NCI-H1436 treated with DMSO at 0.1 percent for 48 hours (cell line): ENCODE measurements around the gene MYO9A.
"Not testable (repeated sequence)": the region's sequence is repeated elsewhere in the genome, so short reads cannot be mapped to it uniquely, and the experiment has no call there.

Experiments used
- DNase-seq: peaks from one replicate; lab custom pipeline; 2025; lab: John Stamatoyannopoulos, UW

MYO9A gene

DNA sequence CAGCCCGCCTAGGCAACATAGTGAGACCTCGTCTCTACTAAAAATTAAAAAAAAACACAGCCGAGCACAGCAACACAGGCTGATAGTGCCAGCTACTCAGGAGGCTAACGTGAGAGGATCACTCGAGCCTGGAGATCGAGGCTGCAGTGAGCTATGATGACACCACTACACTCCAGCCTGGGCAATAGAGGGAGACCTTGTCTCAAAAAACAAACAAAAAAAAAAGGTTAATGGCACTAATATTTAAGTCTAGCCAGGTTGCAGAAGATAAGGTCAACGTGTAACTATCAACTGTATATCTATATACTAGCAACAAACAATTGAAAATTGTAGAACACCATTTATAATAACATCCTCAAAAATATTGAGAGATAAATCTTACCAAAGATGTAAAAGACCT, 75.1 kb downstream of the MYO9A start:
- DNase-seq, result no peak

DNA sequence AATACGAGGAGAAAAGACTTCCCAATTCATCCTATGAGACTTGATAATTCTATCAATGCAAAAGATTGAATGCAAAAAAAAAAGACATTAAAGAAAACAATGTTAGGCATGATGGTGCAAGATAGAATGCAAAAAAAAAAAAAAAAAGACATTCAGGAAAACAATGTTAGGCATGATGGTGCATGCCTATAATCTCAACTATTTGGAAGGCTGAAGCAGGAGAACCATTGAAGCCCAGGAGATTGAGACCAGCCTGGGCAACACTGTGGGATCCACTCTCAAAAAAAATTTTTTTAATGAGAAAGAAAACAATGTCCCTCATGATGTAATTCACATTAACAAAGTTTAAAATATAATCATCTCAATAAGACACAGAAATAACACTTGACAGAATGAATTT, 75.9 kb downstream of the MYO9A start:
- DNase-seq, result no peak

DNA sequence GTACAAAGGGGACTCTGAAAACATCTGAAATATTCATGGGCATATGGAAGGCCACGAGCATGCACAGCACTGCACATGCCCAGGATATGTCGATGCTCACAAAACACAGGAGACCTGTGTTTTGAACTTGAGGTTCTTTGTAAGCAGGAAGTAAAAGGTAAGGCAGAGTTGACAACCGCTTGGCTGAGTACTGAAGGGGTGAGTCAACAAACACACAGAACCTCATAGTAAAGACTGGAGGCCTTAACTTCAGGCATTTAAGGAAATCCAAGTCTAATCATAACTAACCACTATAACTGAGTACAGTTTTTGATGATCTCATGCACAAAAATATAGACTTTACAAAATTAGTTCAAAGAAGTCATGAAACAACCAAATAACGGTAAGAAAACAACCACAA, 80.6 kb downstream of the MYO9A start:
- DNase-seq, result no peak

DNA sequence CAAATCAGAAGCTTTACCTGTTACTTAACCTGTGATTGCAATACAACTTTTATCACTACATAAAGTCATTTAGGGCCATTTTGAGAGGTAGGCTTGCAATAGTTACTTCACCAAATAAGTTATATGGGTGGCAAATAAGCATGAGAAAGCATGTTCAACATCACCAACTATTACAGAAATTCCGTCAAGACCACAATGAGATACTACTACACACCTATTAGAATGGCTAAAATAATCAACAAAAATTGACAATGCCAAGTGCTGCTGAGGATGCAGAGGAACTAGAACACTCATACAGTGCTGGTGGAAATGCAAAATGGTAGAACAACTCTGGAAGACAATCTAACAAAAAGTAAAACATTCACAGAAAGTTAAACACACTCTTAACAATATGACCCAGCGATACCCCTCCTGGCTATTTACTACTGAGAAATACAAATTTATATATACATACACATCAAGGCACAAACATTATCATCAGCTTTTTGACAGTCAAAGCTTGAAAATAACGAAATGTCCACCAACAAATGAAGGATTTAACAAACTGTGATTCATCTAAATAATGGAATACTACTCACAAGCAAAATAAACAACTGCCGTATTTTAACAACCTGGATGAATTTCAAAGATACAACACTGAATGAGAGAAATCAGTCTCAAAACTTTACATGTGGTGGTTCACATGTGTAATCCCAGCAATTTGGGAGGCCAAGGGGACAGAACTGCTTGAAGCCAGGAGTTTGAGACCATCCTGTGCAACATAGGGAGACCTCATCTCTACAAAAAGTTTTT, 82.9 kb downstream of the MYO9A start:
- DNase-seq, result no peak

DNA sequence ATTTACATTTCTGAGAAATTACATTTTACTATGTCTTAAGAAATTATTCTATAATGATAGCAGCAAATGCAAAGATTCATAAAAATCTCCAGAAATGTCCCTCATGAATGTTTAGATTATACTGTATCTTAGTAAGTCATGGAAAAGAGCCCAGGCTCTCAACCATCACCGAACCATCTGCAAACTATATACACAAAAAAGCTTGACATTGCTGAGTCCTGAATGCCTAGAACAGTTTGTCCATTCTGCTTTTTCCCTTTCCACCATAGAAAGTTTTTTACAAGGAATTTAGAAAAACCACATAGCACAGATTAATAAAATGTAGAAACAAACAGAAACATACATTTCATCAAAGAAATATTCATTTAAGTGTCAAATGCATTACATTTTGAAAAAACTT, 83.6 kb downstream of the MYO9A start:
- no peak for DNase-seq

DNA sequence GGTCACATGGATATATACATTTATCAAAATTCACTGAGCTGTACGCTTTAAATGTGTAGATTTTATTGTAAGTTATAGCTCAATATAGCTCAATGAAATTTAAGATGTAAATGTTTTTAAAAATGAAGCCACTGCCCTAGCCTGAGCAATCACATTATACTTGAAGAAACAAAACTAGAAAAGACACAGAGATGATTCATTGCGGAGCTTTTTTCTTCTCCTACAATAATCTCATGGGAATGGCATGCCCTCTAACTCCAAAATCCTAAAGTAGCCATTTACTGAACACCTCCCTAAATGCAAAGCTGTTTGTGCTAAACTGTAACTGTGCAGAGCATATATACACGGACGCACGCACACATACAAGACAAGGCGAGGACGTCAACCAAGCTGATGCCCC, 84.2 kb downstream of the MYO9A start:
- DNase-seq, result no peak

DNA sequence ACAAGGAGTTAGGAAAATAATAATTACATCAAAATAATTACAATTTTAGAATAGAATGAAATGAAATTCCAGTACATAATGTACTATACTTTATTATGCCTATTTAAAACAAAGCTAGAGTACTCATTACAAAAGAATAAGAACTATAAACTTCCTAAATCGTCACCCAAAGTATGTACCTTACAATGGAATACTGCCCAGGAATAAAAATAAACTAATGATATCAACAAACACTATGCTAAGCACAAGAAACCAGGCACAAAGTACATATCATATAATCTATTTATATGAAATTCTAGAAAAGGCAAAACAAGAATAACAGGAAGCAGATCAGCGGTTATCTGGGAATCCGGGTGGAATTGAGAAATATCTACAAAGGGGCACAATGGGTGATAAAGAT, 84.7 kb downstream of the MYO9A start:
- DNase-seq, result no peak

DNA sequence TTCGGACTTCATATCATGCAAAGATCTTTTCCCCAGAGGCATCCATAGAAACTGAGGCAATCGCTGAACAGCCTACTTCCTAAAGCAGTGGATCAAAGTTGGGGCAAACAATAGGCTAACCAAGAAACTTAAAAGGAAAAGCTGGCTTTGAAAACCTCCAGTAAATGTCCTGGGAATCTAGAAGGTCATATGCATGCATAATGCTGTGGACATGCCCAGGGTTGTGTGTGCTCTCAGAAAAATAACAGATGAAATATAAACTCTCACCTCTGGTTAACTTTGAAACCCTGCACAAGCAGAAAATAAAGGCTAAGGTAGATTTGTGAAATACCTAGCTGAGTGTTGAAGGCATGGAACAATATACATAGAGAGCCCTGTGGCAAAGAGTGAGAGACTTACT, 96.3 kb downstream of the MYO9A start:
- DNase-seq, result no peak

DNA sequence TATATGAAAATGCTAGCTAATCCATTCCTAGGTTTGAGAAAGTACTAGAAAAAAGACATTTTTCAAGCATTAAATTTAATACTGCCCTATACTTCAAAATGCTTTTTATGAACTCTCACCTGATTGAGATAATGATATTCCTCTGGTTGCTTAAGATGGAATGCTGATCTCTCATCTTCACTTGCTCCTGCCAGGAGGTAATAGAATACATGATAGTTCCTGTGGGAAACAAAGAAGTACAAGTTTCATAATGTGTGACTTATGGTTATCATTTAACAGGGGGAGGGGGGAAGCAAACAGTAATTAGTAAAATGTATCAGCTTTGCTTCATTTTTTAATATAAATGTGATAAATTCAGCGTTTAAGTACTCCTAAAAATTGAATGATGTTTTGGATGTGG, 97.2 kb downstream of the MYO9A start:
- DNase-seq, result no peak

DNA sequence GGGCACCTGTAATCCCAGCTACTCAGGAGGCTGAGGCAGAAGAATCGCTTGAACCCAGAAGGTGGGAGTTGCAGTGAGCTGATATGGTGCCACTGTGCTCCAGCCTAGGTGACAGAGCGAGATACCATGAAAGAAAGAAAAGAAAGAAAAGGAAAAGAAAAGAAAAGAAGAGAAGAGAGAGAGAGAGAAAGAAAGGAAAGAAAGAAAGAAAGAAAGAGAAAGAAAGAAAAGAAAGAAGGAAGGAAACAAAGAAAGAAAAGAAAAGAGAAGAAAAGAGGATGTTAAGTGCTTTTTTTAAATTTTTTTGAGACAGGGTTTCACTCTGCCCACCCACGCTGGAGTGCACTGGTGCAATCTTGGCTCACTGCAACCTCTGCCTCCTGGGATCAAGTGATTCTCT, 103.4 kb downstream of the MYO9A start:
- not testable (repeated sequence) for DNase-seq

DNA sequence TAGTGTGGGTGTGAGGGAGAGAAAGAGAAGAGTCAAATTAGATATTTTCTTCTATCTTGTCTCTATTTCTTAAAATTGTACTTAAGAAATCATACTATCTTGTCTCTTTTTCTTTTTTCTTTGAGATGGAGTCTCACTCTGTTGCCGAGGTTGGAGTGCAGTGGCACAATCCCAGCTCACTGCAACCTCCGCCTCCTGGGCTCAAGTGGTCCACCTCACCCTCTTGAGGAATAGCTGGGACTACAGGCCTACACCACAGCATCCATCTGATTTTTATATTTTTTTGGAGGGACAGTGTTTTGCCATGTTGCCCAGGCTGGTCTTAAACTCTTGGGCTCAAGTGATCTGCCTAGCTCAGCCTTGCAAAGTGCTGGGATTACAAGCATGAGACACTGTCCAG, 104.2 kb downstream of the MYO9A start:
- DNase-seq, result no peak

DNA sequence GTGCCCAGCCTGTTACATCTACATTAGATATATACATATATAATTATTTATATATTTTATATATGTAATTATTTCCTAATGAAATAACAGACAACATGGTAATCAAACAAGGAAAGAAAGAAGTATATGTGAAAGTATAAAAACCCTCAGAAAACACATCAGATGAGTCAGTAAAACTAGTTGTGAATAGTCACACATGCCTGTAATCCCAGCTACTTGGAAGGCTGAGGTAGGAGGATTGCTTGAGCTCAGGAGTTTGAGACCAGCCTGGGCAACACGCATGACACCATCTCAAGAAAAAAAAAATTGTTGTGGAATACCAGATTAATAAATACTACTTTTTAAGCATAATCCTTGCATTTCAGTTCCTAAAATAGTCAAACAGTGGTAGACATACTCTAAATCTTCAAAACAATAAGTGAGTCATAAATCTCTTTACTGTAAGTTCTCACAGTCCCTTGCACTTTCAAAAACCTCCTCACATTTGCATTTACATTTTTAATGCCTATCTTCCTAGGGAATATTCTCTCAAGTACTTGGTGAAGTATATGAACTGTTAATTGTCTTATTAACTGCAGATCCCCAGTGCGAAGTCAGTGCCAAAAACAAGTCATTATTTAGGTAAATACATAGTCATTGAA, 106.5 kb downstream of the MYO9A start:
- no peak for DNase-seq

DNA sequence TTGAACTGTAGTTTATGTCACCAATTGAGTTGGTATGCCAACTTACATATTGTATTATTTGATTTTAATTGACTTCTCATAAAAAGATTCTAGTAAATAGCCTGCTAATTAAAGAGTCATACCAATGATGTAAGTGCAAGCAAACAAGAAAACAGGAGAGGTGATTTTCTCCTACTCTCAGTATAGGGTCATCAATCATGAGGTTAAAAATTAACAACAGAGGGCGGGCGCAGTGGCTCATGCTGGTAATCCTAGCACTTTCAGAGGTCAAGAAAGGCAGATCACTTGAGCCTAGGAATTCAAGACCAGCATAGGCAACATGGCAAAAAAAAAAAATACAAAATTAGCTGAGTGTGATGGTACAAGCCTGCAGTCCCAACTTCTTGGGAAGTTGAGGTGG, 108.7 kb downstream of the MYO9A start:
- no peak for DNase-seq

DNA sequence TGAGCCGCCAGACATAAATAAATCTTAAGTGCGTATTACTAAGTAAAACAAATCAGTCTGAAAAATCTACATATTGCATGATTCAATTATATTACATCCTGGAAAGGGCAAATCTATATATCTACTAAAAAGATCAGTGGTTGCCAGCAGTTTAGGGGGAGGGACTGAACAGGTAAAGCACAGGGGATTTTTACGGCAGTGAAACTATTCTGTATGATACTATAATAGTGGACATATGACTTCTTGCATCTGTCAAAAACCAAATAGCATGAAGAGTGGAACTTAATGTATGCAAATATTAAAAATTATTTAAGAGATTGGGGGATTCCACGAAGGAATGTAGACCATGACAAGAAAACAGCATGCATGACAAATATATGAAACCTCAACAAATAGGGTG, 111.6 kb downstream of the MYO9A start:
- DNase-seq, result no peak

DNA sequence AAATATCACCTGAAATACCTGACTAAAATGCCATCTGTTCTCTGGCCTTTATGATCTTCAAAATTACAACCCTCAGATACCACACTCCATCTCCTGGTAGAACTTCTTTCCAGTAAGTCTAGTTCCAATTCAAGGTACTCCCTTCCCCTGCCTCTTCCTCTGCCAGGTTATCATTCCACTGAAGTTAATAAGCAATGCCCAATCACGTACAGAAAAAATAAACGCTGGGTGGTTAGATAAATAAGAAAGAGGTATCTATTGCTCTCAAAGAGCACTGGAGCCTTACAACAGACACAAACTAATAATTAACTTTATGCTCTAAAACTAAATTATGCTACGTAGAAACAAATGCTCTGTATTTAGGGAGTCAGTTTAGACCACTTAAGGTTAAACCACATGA, 112.5 kb downstream of the MYO9A start:
- DNase-seq, result no peak

DNA sequence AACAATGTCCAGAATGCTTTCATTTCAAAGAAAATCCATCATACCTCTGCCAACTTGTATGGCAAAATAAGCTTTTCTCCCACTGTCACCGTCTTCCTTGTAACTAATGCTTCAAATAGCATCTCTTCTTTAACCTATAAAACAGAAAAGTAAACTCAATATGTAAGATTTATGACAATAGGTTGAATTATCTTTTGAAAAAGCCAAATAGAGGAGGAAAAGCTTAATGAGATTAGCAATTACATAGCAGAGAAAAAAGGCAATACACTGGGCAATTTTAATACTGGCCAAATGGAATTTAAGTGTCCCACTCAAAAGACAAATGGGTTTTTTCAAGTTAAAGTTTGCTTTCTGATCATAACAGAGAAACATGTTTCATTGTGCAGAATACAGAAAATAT, 118.1 kb downstream of the MYO9A start:
- no peak for DNase-seq

DNA sequence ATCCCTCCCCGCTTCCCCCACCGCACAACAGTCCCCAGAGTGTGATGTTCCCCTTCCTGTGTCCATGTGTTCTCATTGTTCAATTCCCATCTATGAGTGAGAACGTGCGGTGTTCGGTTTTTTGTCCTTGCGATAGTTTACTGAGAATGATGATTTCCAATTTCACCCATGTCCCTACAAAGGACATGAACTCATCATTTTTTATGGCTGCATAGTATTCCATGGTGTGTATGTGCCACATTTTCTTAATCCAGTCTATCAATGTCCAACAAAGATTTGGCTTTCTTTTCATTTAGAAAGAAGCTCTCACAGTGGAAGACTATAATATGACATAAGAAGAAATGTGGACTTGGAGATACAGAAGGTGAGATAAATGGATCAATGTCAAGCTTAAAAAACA, 119.2 kb downstream of the MYO9A start:
- DNase-seq, result not testable (repeated sequence)

DNA sequence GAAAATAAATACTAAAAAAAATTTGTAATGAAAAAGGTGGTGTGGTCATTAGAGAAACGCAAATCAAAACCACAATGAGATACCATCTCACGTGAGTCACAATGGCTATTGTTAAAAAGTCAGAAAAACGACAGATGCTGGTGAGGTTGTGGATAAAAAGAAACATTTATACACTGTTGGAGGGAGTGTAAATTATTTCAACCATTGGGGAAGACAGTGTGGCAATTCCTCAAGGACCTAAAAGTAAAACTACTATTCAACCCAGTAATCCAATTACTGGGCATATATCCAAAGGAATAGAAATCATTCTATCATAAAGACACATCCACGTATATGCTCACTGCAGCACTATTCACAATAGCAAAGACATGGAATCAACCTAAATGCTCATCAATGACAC, 120.3 kb downstream of the MYO9A start:
- DNase-seq, result no peak

DNA sequence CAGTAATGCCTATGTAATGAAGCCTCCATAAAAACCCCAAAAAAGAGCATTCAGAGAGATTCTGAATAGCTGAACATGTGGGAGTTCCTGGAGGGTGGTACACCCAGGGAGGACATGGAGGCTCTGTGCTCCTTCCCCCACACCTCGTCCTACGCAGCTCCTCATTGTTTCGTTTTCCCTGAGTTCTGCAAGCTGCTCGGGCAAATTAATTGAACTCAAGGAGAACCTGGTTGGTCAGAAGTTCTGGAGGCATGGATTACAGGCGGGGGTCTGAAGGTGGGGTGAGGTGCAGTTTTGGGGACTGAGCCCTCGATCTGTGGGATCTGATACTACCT, 142.2 kb downstream of the MYO9A start:
- no peak for DNase-seq

DNA sequence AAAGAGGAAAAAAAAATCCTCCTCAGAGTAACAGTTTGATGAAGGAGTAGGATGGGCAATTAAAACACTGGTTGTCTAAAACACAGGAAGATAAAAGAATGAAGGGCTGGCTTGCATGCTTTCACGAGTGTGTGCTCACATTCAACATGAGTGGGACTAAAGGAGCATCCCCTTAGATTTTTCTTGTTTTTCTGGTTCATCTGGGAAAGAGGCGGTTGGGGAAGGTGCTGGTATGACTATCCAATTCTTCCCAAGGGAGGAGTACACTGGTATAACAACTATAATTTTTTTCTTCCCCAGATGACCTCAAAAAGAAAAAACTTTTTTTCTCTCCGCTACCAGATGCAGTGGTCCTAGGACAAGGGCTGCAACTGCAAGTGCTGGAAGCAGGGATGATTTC, 143.7 kb downstream of the MYO9A start:
- DNase-seq, result no peak

DNA sequence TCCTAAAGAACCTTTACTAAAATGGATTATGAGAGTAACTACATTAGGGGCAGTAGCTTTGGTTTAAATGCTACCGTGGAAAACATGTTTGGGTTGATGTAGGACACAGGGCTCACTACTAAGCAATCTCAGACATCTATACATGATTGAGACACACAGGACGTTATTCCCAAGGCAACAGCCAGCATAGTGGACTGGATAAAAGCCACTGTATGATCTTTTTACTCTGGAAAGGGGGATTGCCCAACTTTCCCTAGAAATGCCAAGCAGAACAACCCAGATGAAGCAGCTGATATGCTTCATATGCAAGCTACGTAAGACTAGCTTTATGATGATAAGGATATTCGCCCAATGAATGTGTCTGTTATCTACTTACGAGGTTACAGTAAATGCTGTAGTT, 144.6 kb downstream of the MYO9A start:
- DNase-seq, result no peak

DNA sequence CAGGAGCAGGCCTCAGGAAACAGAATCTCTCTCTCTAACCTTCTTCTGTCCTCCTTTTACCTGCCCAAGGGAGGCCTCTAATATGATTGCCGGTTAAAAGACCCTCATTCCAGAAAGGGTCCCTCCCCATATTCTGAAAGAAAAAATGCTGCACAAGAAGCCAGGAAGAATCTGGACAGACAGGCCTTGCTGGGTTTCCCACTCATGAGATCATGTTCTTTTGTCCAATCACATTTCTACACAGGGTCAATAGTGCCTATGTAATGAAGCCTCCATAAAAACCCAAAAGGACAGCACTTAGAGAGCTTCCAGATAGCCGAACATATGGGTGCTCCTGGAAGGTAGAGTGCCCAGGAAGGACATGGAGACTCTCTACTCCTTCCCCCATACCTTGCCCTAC, 146.0 kb downstream of the MYO9A start:
- no peak for DNase-seq

DNA sequence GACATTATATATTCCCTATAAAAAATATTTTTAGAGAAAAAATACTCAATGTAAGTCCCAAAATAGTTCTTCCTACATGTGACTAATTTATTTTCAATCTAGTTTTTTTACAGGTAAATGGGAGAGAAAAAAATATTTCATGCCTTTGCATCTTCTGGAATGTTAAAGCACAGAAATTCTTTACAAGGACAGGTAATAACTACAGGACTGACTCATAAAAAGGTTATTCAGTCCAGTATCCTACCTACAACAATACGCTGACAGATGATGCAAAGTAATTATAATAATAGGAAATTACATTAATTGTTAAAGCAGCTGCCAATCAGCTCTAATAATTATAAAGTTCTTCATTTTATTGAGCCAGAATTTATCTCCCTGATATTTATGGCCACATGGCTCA, 147.5 kb downstream of the MYO9A start:
- no peak for DNase-seq

DNA sequence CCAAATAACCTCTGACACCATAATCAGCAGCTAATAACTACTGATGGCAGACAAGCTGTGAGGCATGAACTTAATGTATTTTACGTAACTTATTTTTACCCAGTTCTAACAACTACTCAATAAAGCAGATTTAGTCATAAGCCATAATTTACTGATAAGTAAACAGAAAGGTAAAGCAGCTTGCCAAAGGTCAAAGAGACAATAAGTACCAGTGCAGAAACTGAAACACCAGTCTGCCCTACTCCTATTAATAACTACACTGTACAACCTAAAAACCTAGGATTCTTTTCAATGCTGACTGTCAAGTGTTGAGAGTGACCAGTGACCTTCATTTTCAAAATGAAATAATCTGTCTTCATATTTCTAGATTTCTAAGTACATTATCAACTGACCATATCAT, 155.4 kb downstream of the MYO9A start:
- no peak for DNase-seq
